Mesendoderm (in vitro differentiated cells): ENCODE measurements around the gene TMC1.

ENCODE experiments used
- DNase-seq: peaks from one replicate; pipeline ENCODE4 v3.0.0; 2013
- H2AK5ac ChIP-seq: 2 replicates; pipeline ENCODE4 v1.6.1; 2013; ENCODE audit warnings: low read length, inconsistent platforms
- H2BK120ac ChIP-seq: 2 replicates; pipeline ENCODE4 v1.6.1; 2013; ENCODE audit warnings: low read depth, mild to moderate bottlenecking, low read length, moderate library complexity, mixed read lengths
- H2BK15ac ChIP-seq: replicated peaks from 2 replicates; pipeline ENCODE4 v1.6.1; 2013; ENCODE audit warnings: low read depth, mild to moderate bottlenecking, moderate library complexity
- H2BK5ac ChIP-seq: 2 replicates; pipeline ENCODE4 v1.6.1; 2013; ENCODE audit warnings: low read length, inconsistent platforms
- H3K18ac ChIP-seq: 2 replicates; pipeline ENCODE4 v1.6.1; 2013; ENCODE audit warnings: mild to moderate bottlenecking, low read length, mixed read lengths
- H3K23ac ChIP-seq: one replicate; pipeline ENCODE4 v1.6.1; 2013; ENCODE audit warnings: low read length
- H3K27ac ChIP-seq: 2 replicates; pipeline ENCODE4 v1.5.1; 2013; ENCODE audit warnings: low read depth, mild to moderate bottlenecking, inconsistent platforms, low read length, moderate library complexity
- H3K27me3 ChIP-seq: 2 replicates; pipeline ENCODE4 v1.6.1; 2013; ENCODE audit warnings: low read length, control low read depth, mild to moderate bottlenecking, inconsistent platforms; ENCODE audit not compliant: insufficient read depth, poor library complexity
- H3K36me3 ChIP-seq: 2 replicates; pipeline ENCODE4 v1.6.1; 2013; ENCODE audit warnings: low read length, inconsistent platforms; ENCODE audit not compliant: control insufficient read depth, insufficient read depth
- H3K4ac ChIP-seq: one replicate; pipeline ENCODE4 v1.6.1; 2013; ENCODE audit warnings: low read depth, mild to moderate bottlenecking, low read length, moderate library complexity
- H3K4me1 ChIP-seq: 2 replicates; pipeline ENCODE4 v1.6.1; 2013; ENCODE audit warnings: low read depth, low read length, inconsistent platforms; ENCODE audit not compliant: control insufficient read depth
- H3K4me2 ChIP-seq: 2 replicates; pipeline ENCODE4 v1.6.1; 2013; ENCODE audit warnings: low read length
- H3K4me3 ChIP-seq: 2 replicates; pipeline ENCODE4 v1.5.1; 2013; ENCODE audit warnings: mild to moderate bottlenecking, low read length
- H3K56ac ChIP-seq: one replicate; pipeline ENCODE4 v1.6.1; 2013; ENCODE audit warnings: low read length
- H3K79me1 ChIP-seq: 2 replicates; pipeline ENCODE4 v1.6.1; 2013; ENCODE audit warnings: low read length, inconsistent platforms
- H3K79me2 ChIP-seq: 2 replicates; pipeline ENCODE4 v1.6.1; 2013; ENCODE audit warnings: mild to moderate bottlenecking, low read length; ENCODE audit not compliant: control insufficient read depth, insufficient read depth
- H3K9ac ChIP-seq: 2 replicates; pipeline ENCODE4 v1.6.1; 2013; ENCODE audit warnings: low read length, inconsistent platforms
- H4K5ac ChIP-seq: one replicate; pipeline ENCODE4 v1.6.1; 2013; ENCODE audit warnings: low read length
- H4K8ac ChIP-seq: one replicate; pipeline ENCODE4 v1.6.1; 2013; ENCODE audit warnings: low read depth, mild to moderate bottlenecking, control low read depth, low read length, moderate library complexity
- WGBS: extraction: QIAGEN DNeasy Blood & Tissue Kit; methylation state at CpG from one replicate; pipeline ENCODE4 v1.1.7; 2013; ENCODE audit warnings: low lambda C conversion rate, missing lambda C conversion rate; ENCODE audit not compliant: insufficient coverage; ENCODE audit errors: extremely low coverage; 5-methylcytosine and 5-hydroxymethylcytosine counted together

The TMC1 gene

GRCh38 chr9:72552356-72552755, 30.9 kb downstream of the TMC1 start:
- Histone ChIP-seq H3K36me3 (no peaks in the 10 kb centered on the region), H3K79me2 (no peaks in the 10 kb centered on the region), H3K27ac (no peak overlapping the region), H3K27me3 (no peaks in the 10 kb centered on the region), H4K5ac (no peak overlapping the region), H2BK120ac (no peak overlapping the region), H2BK5ac (no peak overlapping the region), H3K56ac (no peak overlapping the region), H3K4me3 (no peak overlapping the region), H3K79me1 (no peaks in the 10 kb centered on the region), H2AK5ac (no peak overlapping the region), H3K4me2 (no peak overlapping the region), H3K4ac (no peak overlapping the region), H2BK15ac (no peak overlapping the region), H4K8ac (no peak overlapping the region), H3K18ac (no peak overlapping the region), H3K4me1 (no peaks in the 10 kb centered on the region), H3K9ac (no peak overlapping the region), H3K23ac (no peak overlapping the region)
- no CpG with 5 or more reads among the region's 1 CpG for WGBS
- DNase-seq: no peak

GRCh38 chr9:72554221-72554641, 32.8 kb downstream of the TMC1 start:
- WGBS: no CpG with 5 or more reads among the region's 3 CpGs
- peak; percentile 34 for DNase-seq
- Histone ChIP-seq H3K9ac (no peak overlapping the region), H4K5ac (no peak overlapping the region), H2BK120ac (no peak overlapping the region), H2BK5ac (no peak overlapping the region), H3K4me1 (no peaks in the 10 kb centered on the region), H2BK15ac (no peak overlapping the region), H4K8ac (no peak overlapping the region), H3K23ac (no peak overlapping the region), H3K79me1 (no peaks in the 10 kb centered on the region), H3K27me3 (no peaks in the 10 kb centered on the region), H3K36me3 (no peaks in the 10 kb centered on the region), H3K79me2 (no peaks in the 10 kb centered on the region), H3K56ac (no peak overlapping the region), H3K4me3 (no peak overlapping the region), H3K4me2 (no peak overlapping the region), H2AK5ac (no peak overlapping the region), H3K18ac (no peak overlapping the region), H3K27ac (no peak overlapping the region), H3K4ac (no peak overlapping the region)

- Histone ChIP-seq H2BK120ac (no peak overlapping the region), H3K4ac (no peak overlapping the region), H3K4me3 (no peak overlapping the region), H3K56ac (no peak overlapping the region), H2BK15ac (no peak overlapping the region), H3K23ac (no peak overlapping the region), H3K79me2 (no peaks in the 10 kb centered on the region), H3K4me1 (no peaks in the 10 kb centered on the region), H4K8ac (no peak overlapping the region), H3K18ac (no peak overlapping the region), H4K5ac (no peak overlapping the region), H3K9ac (no peak overlapping the region), H3K27me3 (no peaks in the 10 kb centered on the region), H2BK5ac (no peak overlapping the region), H2AK5ac (no peak overlapping the region), H3K36me3 (no peaks in the 10 kb centered on the region), H3K4me2 (no peak overlapping the region), H3K79me1 (no peaks in the 10 kb centered on the region), H3K27ac (no peak overlapping the region)
- DNase-seq: peak; percentile 75
- WGBS: no CpG with 5 or more reads among the region's 2 CpGs
Measured at GRCh38 chr9:72557549-72557948, 36.1 kb downstream of the TMC1 start.

- H2BK5ac ChIP-seq: no peak overlapping the region
Measured at GRCh38 chr9:72560086-72560485, 38.7 kb downstream of the TMC1 start.

GRCh38 chr9:72563806-72564205, 42.4 kb downstream of the TMC1 start:
- no peaks in the 10 kb centered on the region for H3K27me3 ChIP-seq
- no peak overlapping the region for H2BK5ac ChIP-seq
- H3K36me3 ChIP-seq: no peaks in the 10 kb centered on the region
- H4K5ac ChIP-seq: no peak overlapping the region
- H4K8ac ChIP-seq: no peak overlapping the region
- H3K9ac ChIP-seq: no peak overlapping the region
- no peak overlapping the region for H2BK120ac ChIP-seq
- H3K4me2 ChIP-seq: no peak overlapping the region
- no peaks in the 10 kb centered on the region for H3K79me1 ChIP-seq
- no peak overlapping the region for H3K27ac ChIP-seq
- H3K4ac ChIP-seq: no peak overlapping the region
- H2BK15ac ChIP-seq: no peak overlapping the region
- DNase-seq: no peak
- no peak overlapping the region for H2AK5ac ChIP-seq
- H3K4me1 ChIP-seq: no peaks in the 10 kb centered on the region
- no peak overlapping the region for H3K56ac ChIP-seq
- no CpG with 5 or more reads among the region's 4 CpGs for WGBS
- no peak overlapping the region for H3K4me3 ChIP-seq
- H3K18ac ChIP-seq: no peak overlapping the region
- H3K79me2 ChIP-seq: no peaks in the 10 kb centered on the region
- H3K23ac ChIP-seq: no peak overlapping the region

More at GRCh38 chr9:72560086-72560485, 38.7 kb downstream of the TMC1 start:
- Histone ChIP-seq H3K18ac (no peak overlapping the region), H2BK120ac (no peak overlapping the region), H4K8ac (no peak overlapping the region), H3K79me1 (no peaks in the 10 kb centered on the region), H3K27ac (no peak overlapping the region), H3K9ac (no peak overlapping the region), H3K56ac (no peak overlapping the region), H3K23ac (no peak overlapping the region), H3K4me3 (no peak overlapping the region), H2AK5ac (no peak overlapping the region), H3K79me2 (no peaks in the 10 kb centered on the region), H3K4me2 (no peak overlapping the region), H3K27me3 (no peaks in the 10 kb centered on the region), H4K5ac (no peak overlapping the region), H3K36me3 (no peaks in the 10 kb centered on the region), H3K4me1 (no peaks in the 10 kb centered on the region), H3K4ac (no peak overlapping the region), H2BK15ac (no peak overlapping the region)
- no peak for DNase-seq
- WGBS: no CpG with 5 or more reads among the region's 1 CpG

- no peak overlapping the region for H2BK120ac ChIP-seq
- H4K8ac ChIP-seq: no peak overlapping the region
- no peak overlapping the region for H3K18ac ChIP-seq
- no peaks in the 10 kb centered on the region for H3K36me3 ChIP-seq
- H3K79me2 ChIP-seq: no peaks in the 10 kb centered on the region
- H2BK5ac ChIP-seq: no peak overlapping the region
- H3K4me3 ChIP-seq: no peak overlapping the region
- no peak overlapping the region for H4K5ac ChIP-seq
- no peak overlapping the region for H3K9ac ChIP-seq
- no peak overlapping the region for H2AK5ac ChIP-seq
- no peaks in the 10 kb centered on the region for H3K79me1 ChIP-seq
- H2BK15ac ChIP-seq: no peak overlapping the region
- H3K56ac ChIP-seq: no peak overlapping the region
- no CpG with 5 or more reads among the region's 2 CpGs for WGBS
- H3K27me3 ChIP-seq: no peaks in the 10 kb centered on the region
- H3K4ac ChIP-seq: no peak overlapping the region
- no peaks in the 10 kb centered on the region for H3K4me1 ChIP-seq
- no peak overlapping the region for H3K27ac ChIP-seq
- DNase-seq: no peak
- no peak overlapping the region for H3K4me2 ChIP-seq
- no peak overlapping the region for H3K23ac ChIP-seq
Measured at GRCh38 chr9:72564479-72565281, 43.3 kb downstream of the TMC1 start.
